OCI-LY7 (cell line): Measurements from ENCODE around the gene DNAH8. TPM values are rescaled to one million over a fixed set of nuclear protein-coding genes. Genes with fewer than 3 reads are reported as not detected.

Source experiments
- BruUV-seq: library from RNA; stranded (reverse); fragments of 400-500 nt; replicated peaks from 2 replicates; lab custom pipeline; 2021; lab: Mats Ljungman, UMichigan
- CTCF ChIA-PET: fragments of 300-600 bp; sonication (Branson Sonifier 250); formaldehyde crosslinking; loops from one replicate; lab custom pipeline; 2022; ENCODE audit warnings: antibody characterized with exemption; ENCODE audit not compliant: unreplicated experiment; lab: Charles Lee
- POLR2A ChIA-PET: fragments of 300-600 bp; sonication (Branson Sonifier 250); formaldehyde crosslinking; loops from one replicate; lab custom pipeline; 2022; ENCODE audit warnings: antibody characterized with exemption; lab: Charles Lee
- DNase-seq: peaks from one replicate; pipeline ENCODE4 v3.0.0-alpha.2; 2015; ENCODE audit warnings: low spot score
- H2AFZ ChIP-seq: fragments of 200-600 bp; sonication (generic), shearing (Covaris generic); 2 replicates; pipeline ENCODE4 v1.6.1; 2014; ENCODE audit warnings: mild to moderate bottlenecking, antibody characterized with exemption, low read length, moderate library complexity
- H3K27ac ChIP-seq: fragments of 200-600 bp; sonication (generic); 2 replicates; pipeline ENCODE4 v1.5.1; 2014; ENCODE audit warnings: mixed run types, low read depth, mild to moderate bottlenecking, moderate library complexity, low read length, inconsistent platforms; ENCODE audit not compliant: poor library complexity, severe bottlenecking
- H3K36me3 ChIP-seq: fragments of 200-600 bp; sonication (generic); 2 replicates; pipeline ENCODE4 v1.6.1; 2014; ENCODE audit warnings: mild to moderate bottlenecking, antibody characterized with exemption, low read length, moderate library complexity, mixed read lengths; ENCODE audit not compliant: insufficient read depth
- H3K4me1 ChIP-seq: fragments of 200-600 bp; sonication (generic); 2 replicates; pipeline ENCODE4 v1.5.1; 2014; ENCODE audit warnings: mild to moderate bottlenecking, low read length; ENCODE audit not compliant: insufficient read depth, poor library complexity, severe bottlenecking
- H3K4me2 ChIP-seq: fragments of 200-600 bp; sonication (generic); 2 replicates; pipeline ENCODE4 v1.6.1; 2014; ENCODE audit warnings: mild to moderate bottlenecking, low read length
- H3K4me3 ChIP-seq: fragments of 200-600 bp; sonication (generic); 2 replicates; pipeline ENCODE4 v1.5.1; 2014; ENCODE audit warnings: mild to moderate bottlenecking, low read depth, low read length; ENCODE audit not compliant: poor library complexity, severe bottlenecking
- H3K79me2 ChIP-seq: fragments of 200-600 bp; sonication (generic); 2 replicates; pipeline ENCODE4 v1.6.1; 2016; ENCODE audit warnings: low read depth, mild to moderate bottlenecking, low read length, moderate library complexity, mixed read lengths; ENCODE audit not compliant: insufficient read depth
- H3K9me2 ChIP-seq: fragments of 200-600 bp; sonication (generic); 2 replicates; pipeline ENCODE4 v1.6.1; 2016; ENCODE audit warnings: mild to moderate bottlenecking, low read length, mixed read lengths; ENCODE audit not compliant: insufficient read depth
- H3K9me3 ChIP-seq: fragments of 200-600 bp; sonication (generic); 2 replicates; pipeline ENCODE4 v1.6.1; 2014; ENCODE audit warnings: mild to moderate bottlenecking, mixed run types, low read length, mixed read lengths
- H4K20me1 ChIP-seq: fragments of 200-600 bp; sonication (generic); 2 replicates; pipeline ENCODE4 v1.6.1; 2014; ENCODE audit warnings: mild to moderate bottlenecking, antibody characterized with exemption, low read length, moderate library complexity, mixed read lengths; ENCODE audit not compliant: insufficient read depth
- CTCF ChIP-seq: fragments of 200-600 bp; sonication (generic); conservative IDR thresholded peaks from 2 replicates; pipeline ENCODE4 v1.5.1; 2014; ENCODE audit warnings: mild to moderate bottlenecking, antibody characterized with exemption, low read length, moderate library complexity, mixed read lengths
- EZH2phosphoT487 ChIP-seq: fragments of 200-600 bp; sonication (generic); IDR thresholded peaks from 2 replicates; pipeline ENCODE4 v1.6.1; 2018; ENCODE audit warnings: low read depth, borderline replicate concordance, mild to moderate bottlenecking, mixed run types, antibody characterized with exemption, low read length, moderate library complexity, mixed read lengths
- intact Hi-C: fragments of 100-400 bp; cut with micrococcal nuclease; formaldehyde crosslinking; loops from one replicate; pipeline ENCODE4 v1.10.0; 2022; ENCODE audit not compliant: unreplicated experiment
- total RNA-seq, 2 experiments: library from RNA; depleted of rRNA in 1 of 2; stranded (reverse); fragments of >200 nt in 1 of 2; shearing (Covaris generic) in 1 of 2; gene quantifications; 2 replicates each; pipeline ENCODE4 v1.2.3, GENCODE V29; 2014 to 2022

DNAH8 gene
- total RNA-seq, 2 experiments from 2014 or later: not detected

- no peaks in the 10 kb centered on the region for H3K9me3 ChIP-seq
- H3K4me3 ChIP-seq: no peak overlapping the region
- ChIA-PET CTCF (no interaction called here), POLR2A (interaction anchor here (0.7 kb wide), 1 partner anchor 13 kb away, joined by 3 read pairs; no protein-coding TSS in a partner anchor)
- no peak for TF ChIP-seq EZH2phosphoT487
- no peak for TF ChIP-seq CTCF
- H3K4me1 ChIP-seq: no peaks in the 10 kb centered on the region
- no peak overlapping the region for H3K4me2 ChIP-seq
- H2AFZ ChIP-seq: no peak overlapping the region
- no peak overlapping the region for H3K27ac ChIP-seq
- intact Hi-C loops: no loop called here
- no TSS peak for BruUV-seq
- H3K9me2 ChIP-seq: no peaks in the 10 kb centered on the region
- H4K20me1 ChIP-seq: no peaks in the 10 kb centered on the region
- no peak for DNase-seq
- no peaks in the 10 kb centered on the region for H3K79me2 ChIP-seq
- H3K36me3 ChIP-seq: no peaks in the 10 kb centered on the region
Observed at GRCh38 chr6:39017547-39017880, 302.4 kb downstream of the DNAH8 start.

DNA sequence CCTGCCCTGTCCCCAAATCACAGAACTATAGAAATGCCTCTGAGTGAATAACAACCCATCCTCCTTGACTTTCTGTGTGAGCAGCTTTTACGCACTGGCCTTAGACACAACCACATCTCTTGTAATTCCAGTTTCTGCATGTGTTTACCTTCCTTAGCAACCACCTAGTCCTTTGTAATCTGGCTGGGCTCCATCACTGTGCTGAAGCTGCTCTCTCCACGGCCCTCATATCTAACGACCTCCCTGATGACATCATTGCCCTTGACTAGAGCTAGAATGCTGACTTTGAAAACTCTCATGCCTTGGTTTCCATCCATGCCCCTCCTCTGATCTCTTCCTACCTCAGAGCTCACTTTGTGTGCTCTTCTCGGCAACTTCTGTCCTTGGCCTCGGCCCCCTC lies 303.0 kb downstream of the DNAH8 start:
- Histone ChIP-seq H3K4me2 (no peak overlapping the region), H3K4me3 (no peak overlapping the region), H3K9me3 (no peaks in the 10 kb centered on the region), H3K36me3 (no peaks in the 10 kb centered on the region), H3K27ac (no peak overlapping the region), H2AFZ (no peak overlapping the region), H3K79me2 (no peaks in the 10 kb centered on the region), H4K20me1 (no peaks in the 10 kb centered on the region), H3K4me1 (no peaks in the 10 kb centered on the region), H3K9me2 (no peaks in the 10 kb centered on the region)
- intact Hi-C loops: no loop called here
- TF ChIP-seq EZH2phosphoT487: no peak
- no peak for TF ChIP-seq CTCF
- no peak for DNase-seq
- ChIA-PET CTCF (no interaction called here), POLR2A (interaction anchor here (0.5 to 0.7 kb wide), 2 partner anchors 12 to 346 kb away, joined by 3 read pairs; no protein-coding TSS in a partner anchor)
- BruUV-seq: no TSS peak

DNA sequence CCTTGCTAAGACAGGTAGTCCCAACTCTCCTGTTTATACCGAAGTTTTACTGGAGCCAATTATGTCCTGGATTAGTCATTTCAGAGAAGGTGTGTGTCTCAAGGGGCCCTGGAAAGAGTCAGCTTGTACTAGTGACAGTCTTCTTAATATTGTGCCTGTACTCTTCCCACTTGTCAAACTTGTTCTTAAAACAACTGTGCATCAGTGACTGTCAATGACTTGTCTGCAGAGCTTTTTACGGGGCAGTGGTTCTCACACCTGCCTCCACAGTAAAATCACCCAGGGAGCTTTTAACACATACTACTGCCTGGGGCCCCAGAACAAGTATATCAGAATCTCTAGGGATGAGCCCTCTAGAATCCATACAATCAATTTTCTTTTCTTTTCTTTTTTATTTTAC lies 305.0 kb downstream of the DNAH8 start:
- no peak for DNase-seq
- no peaks in the 10 kb centered on the region for H4K20me1 ChIP-seq
- H3K36me3 ChIP-seq: no peaks in the 10 kb centered on the region
- no peaks in the 10 kb centered on the region for H3K79me2 ChIP-seq
- H3K4me2 ChIP-seq: no peak overlapping the region
- H3K4me3 ChIP-seq: no peak overlapping the region
- H3K4me1 ChIP-seq: no peaks in the 10 kb centered on the region
- ChIA-PET POLR2A (no interaction called here), CTCF (no interaction called here)
- no peak overlapping the region for H3K27ac ChIP-seq
- intact Hi-C loops: no loop called here
- BruUV-seq: no TSS peak
- H3K9me2 ChIP-seq: no peaks in the 10 kb centered on the region
- no peaks in the 10 kb centered on the region for H3K9me3 ChIP-seq
- H2AFZ ChIP-seq: no peak overlapping the region
- TF ChIP-seq CTCF: no peak
- TF ChIP-seq EZH2phosphoT487: no peak
